ENCODE data around the gene GAGE10.

DNA sequence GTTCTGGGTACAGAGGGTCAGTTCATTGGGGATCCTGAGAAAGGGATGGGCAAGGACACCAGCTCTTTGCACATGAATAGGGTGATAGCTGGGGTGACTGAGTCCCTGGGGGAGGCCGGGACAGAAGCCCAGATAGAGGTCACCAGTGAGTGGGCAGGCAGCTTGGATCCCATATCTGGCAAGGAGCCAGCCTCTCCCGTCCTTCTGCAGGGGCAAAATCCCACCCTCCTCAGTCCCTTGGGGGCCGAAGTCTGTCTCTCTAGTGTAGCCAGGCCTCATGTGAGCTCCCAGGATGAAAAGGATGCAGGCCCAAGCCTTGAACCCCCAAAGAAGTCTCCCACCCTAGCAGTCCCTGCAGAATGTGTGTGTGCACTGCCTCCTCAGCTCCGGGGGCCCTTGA, 16.9 kb upstream of the GAGE10 start:
- TF ChIP-seq, protein P1, sequence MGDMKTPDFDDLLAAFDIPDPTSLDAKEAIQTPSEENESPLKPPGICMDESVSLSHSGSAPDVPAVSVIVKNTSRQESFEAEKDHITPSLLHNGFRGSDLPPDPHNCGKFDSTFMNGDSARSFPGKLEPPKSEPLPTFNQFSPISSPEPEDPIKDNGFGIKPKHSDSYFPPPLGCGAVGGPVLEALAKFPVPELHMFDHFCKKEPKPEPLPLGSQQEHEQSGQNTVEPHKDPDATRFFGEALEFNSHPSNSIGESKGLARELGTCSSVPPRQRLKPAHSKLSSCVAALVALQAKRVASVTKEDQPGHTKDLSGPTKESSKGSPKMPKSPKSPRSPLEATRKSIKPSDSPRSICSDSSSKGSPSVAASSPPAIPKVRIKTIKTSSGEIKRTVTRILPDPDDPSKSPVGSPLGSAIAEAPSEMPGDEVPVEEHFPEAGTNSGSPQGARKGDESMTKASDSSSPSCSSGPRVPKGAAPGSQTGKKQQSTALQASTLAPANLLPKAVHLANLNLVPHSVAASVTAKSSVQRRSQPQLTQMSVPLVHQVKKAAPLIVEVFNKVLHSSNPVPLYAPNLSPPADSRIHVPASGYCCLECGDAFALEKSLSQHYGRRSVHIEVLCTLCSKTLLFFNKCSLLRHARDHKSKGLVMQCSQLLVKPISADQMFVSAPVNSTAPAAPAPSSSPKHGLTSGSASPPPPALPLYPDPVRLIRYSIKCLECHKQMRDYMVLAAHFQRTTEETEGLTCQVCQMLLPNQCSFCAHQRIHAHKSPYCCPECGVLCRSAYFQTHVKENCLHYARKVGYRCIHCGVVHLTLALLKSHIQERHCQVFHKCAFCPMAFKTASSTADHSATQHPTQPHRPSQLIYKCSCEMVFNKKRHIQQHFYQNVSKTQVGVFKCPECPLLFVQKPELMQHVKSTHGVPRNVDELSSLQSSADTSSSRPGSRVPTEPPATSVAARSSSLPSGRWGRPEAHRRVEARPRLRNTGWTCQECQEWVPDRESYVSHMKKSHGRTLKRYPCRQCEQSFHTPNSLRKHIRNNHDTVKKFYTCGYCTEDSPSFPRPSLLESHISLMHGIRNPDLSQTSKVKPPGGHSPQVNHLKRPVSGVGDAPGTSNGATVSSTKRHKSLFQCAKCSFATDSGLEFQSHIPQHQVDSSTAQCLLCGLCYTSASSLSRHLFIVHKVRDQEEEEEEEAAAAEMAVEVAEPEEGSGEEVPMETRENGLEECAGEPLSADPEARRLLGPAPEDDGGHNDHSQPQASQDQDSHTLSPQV (IDR thresholded peaks at IDR 0.05), result no peak
- TF ChIP-seq, protein P2, sequence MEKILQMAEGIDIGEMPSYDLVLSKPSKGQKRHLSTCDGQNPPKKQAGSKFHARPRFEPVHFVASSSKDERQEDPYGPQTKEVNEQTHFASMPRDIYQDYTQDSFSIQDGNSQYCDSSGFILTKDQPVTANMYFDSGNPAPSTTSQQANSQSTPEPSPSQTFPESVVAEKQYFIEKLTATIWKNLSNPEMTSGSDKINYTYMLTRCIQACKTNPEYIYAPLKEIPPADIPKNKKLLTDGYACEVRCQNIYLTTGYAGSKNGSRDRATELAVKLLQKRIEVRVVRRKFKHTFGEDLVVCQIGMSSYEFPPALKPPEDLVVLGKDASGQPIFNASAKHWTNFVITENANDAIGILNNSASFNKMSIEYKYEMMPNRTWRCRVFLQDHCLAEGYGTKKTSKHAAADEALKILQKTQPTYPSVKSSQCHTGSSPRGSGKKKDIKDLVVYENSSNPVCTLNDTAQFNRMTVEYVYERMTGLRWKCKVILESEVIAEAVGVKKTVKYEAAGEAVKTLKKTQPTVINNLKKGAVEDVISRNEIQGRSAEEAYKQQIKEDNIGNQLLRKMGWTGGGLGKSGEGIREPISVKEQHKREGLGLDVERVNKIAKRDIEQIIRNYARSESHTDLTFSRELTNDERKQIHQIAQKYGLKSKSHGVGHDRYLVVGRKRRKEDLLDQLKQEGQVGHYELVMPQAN (IDR thresholded peaks at IDR 0.05; ENCODE audit: borderline replicate concordance), result no peak
- TF ChIP-seq ZEB2 (IDR thresholded peaks at IDR 0.05), result no peak
- TF ChIP-seq ZNF316 (IDR thresholded peaks at IDR 0.05), result no peak
- TF ChIP-seq, protein P3, sequence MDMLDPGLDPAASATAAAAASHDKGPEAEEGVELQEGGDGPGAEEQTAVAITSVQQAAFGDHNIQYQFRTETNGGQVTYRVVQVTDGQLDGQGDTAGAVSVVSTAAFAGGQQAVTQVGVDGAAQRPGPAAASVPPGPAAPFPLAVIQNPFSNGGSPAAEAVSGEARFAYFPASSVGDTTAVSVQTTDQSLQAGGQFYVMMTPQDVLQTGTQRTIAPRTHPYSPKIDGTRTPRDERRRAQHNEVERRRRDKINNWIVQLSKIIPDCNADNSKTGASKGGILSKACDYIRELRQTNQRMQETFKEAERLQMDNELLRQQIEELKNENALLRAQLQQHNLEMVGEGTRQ (CRISPR knock-in tag; IDR thresholded peaks at IDR 0.05), result no peak
- no peak for TF ChIP-seq HDAC2 (IDR thresholded peaks at IDR 0.05)
- TF ChIP-seq PYGO2 (tag; IDR thresholded peaks at IDR 0.05), result no peak
- no peak for TF ChIP-seq SRSF3 (IDR thresholded peaks at IDR 0.05; ENCODE audit: insufficient read depth, low read length)
- no peak for TF ChIP-seq ZZZ3 (IDR thresholded peaks at IDR 0.05)
- TF ChIP-seq SREBF2 (CRISPR knock-in tag; IDR thresholded peaks at IDR 0.05), result no peak
- TF ChIP-seq ZFP1 (CRISPR knock-in tag; IDR thresholded peaks at IDR 0.05), result no peak
